GM12891 (cell line): ENCODE results near the gene FIGNL2.

Experiments used
- POLR2A ChIP-seq: IDR thresholded peaks from 2 replicates; pipeline ENCODE4 v1.6.1; 2011; ENCODE audit warnings: low read depth, low read length, control low read depth
- POLR2AphosphoS5 ChIP-seq: IDR thresholded peaks from 2 replicates; pipeline ENCODE4 v1.6.1; 2011; ENCODE audit warnings: low read depth, low read length, control low read depth

DNA sequence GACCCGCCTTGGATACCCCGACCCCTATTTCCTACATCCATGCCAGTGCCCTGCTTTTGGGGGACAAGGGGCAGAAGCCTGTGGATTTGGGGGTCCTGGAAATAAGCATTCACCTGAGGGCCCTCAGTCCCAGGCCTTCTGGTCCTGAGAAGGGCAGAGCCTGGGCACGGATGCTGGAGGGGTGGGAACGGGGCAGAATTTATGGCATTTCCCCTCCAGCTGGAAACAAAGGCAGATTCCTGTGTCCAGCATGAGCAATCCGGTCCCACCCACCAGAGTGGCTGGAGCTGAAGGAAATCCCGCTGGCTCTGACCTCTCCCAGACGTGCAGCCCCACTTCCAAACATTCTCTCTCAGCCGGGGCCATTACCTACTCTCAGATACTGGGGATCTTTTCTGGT lies 48.7 kb upstream of the FIGNL2 start:
- TF ChIP-seq POLR2AphosphoS5 (no peak), POLR2A (no peak)
